SU-DHL-6 (cell line): ENCODE data around the gene ATG16L1.

Experiments
- EZH2phosphoT487 ChIP-seq: fragments of 200-600 bp; sonication (generic), shearing (Covaris generic); conservative IDR thresholded peaks from 2 replicates; pipeline ENCODE4 v1.6.1; 2018; ENCODE audit warnings: mild to moderate bottlenecking, antibody characterized with exemption, low read length, moderate library complexity, mixed read lengths
- TF ChIP-seq, protein P1 (sequence below): fragments of 200-600 bp; sonication (generic); IDR thresholded peaks from one replicate; pipeline ENCODE4 v1.5.1; 2017; ENCODE audit warnings: antibody characterized with exemption, mild to moderate bottlenecking, low read length, moderate library complexity; ENCODE audit not compliant: insufficient read depth, poor library complexity, severe bottlenecking

DNA sequence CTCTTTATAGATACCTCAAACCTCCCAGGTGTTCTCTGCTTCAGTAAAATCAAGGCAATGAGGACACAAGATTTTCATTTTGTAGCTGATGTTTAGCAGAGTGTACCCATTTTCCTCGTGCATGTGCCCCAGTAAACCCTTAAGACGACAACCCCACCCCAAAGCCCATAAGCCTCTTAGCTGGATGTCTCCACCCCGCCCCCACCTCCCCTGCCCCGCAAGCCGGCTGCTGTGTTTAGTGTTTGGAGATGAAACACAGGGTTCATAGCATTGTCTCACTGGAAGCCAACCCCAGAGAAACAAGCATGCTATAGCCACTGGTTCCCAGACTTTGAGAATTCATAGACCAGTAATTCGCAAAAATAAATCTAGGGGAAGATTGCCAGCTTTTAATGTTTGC lies 50.3 kb downstream of the ATG16L1 start:
- TF ChIP-seq, protein P1, sequence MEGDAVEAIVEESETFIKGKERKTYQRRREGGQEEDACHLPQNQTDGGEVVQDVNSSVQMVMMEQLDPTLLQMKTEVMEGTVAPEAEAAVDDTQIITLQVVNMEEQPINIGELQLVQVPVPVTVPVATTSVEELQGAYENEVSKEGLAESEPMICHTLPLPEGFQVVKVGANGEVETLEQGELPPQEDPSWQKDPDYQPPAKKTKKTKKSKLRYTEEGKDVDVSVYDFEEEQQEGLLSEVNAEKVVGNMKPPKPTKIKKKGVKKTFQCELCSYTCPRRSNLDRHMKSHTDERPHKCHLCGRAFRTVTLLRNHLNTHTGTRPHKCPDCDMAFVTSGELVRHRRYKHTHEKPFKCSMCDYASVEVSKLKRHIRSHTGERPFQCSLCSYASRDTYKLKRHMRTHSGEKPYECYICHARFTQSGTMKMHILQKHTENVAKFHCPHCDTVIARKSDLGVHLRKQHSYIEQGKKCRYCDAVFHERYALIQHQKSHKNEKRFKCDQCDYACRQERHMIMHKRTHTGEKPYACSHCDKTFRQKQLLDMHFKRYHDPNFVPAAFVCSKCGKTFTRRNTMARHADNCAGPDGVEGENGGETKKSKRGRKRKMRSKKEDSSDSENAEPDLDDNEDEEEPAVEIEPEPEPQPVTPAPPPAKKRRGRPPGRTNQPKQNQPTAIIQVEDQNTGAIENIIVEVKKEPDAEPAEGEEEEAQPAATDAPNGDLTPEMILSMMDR: no peak
- no peak for TF ChIP-seq EZH2phosphoT487
